ENCODE measurements around the gene PCDHGA10. TPM values are rescaled to one million over a fixed set of nuclear protein-coding genes. Genes with fewer than 3 reads are reported as not detected.
"Not testable (repeated sequence)": the region's sequence is repeated elsewhere in the genome, so short reads cannot be mapped to it uniquely, and the experiment has no call there.

PCDHGA10 gene
- total RNA-seq, 1 experiment from 2014 or later: 0.69 TPM

DNA sequence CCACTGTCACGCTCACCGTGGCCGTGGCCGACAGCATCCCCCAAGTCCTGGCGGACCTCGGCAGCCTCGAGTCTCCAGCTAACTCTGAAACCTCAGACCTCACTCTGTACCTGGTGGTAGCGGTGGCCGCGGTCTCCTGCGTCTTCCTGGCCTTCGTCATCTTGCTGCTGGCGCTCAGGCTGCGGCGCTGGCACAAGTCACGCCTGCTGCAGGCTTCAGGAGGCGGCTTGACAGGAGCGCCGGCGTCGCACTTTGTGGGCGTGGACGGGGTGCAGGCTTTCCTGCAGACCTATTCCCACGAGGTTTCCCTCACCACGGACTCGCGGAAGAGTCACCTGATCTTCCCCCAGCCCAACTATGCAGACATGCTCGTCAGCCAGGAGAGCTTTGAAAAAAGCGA, 19.9 kb downstream of the PCDHGA10 start:
- intact Hi-C loops (cut with micrococcal nuclease; ENCODE audit: unreplicated experiment); in situ Hi-C loops (cut with HindIII; ENCODE audit: low pct_unique_long_range_greater_than_20kb, low sequenced_read_pairs); ATAC-seq; POLR2A ChIA-PET; H3K27ac ChIP-seq (ENCODE audit: low read length); BruUV-seq (replicated peaks); DNase-seq (ENCODE audit: low read depth, low spot score); H3K9me3 ChIP-seq (ENCODE audit: control insufficient read depth, insufficient read depth, low read depth, low read length); H3K4me1 ChIP-seq (ENCODE audit: control insufficient read depth, insufficient read depth, low read length); H3K27me3 ChIP-seq (ENCODE audit: control insufficient read depth, insufficient read depth, low read length); H3K36me3 ChIP-seq (ENCODE audit: control insufficient read depth, insufficient read depth, low read length); H3K4me3 ChIP-seq (ENCODE audit: low read depth in 2 of 2, low read length in 2 of 2): not testable (repeated sequence)
- CTCF ChIA-PET: interaction anchor here (0.7 kb wide), 1 partner anchor 508 kb away, joined by 3 read pairs; no protein-coding TSS in a partner anchor

DNA sequence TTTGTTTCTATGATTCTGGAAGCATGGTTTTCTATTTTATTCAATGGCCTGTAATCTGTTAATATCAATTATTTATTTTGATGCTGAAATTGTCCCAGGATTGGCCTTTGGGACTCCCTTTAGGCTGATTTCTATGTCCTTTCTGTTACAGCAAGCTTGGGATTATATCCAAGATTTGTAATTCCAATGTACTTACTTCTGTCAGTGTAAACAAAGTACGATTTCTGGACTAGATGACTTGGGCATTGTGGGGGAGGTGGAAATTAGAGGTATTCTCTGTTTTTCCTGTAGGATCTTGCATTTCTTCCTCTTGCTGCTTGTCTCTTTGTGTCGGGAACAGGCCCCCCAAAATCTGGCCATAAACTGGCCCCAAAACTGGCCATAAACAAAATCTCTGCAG, 21.2 kb downstream of the PCDHGA10 start:
- H3K27me3 ChIP-seq (ENCODE audit: control insufficient read depth, insufficient read depth, low read length): no peaks in the 10 kb centered on the region
- no peaks in the 10 kb centered on the region for H3K36me3 ChIP-seq (ENCODE audit: control insufficient read depth, insufficient read depth, low read length)
- H3K9me3 ChIP-seq (ENCODE audit: control insufficient read depth, insufficient read depth, low read depth, low read length): no peaks in the 10 kb centered on the region; the same call in 1 of the 2 replicates
- H3K4me1 ChIP-seq (ENCODE audit: control insufficient read depth, insufficient read depth, low read length): no peaks in the 10 kb centered on the region
- intact Hi-C loops (cut with micrococcal nuclease; ENCODE audit: unreplicated experiment): no loop called here
- H3K27ac ChIP-seq (ENCODE audit: low read length): no peak overlapping the region
- POLR2A ChIA-PET: no interaction called here
- in situ Hi-C loops (cut with HindIII; ENCODE audit: low pct_unique_long_range_greater_than_20kb, low sequenced_read_pairs): no loop called here
- CTCF ChIA-PET: no interaction called here
- DNase-seq (ENCODE audit: low read depth, low spot score): no peak
- ATAC-seq: no peak
- BruUV-seq (replicated peaks): no TSS peak
- TF ChIP-seq REST (IDR thresholded peaks at IDR 0.05; ENCODE audit: insufficient read depth in 1 of 2, low read depth in 2 of 2, low read length in 1 of 2): no peak
- no peak for TF ChIP-seq SIN3A (IDR thresholded peaks at IDR 0.05; ENCODE audit: borderline replicate concordance, insufficient read depth, low read depth, low read length)
- no peak for TF ChIP-seq TCF7L2 (IDR thresholded peaks at IDR 0.05; ENCODE audit: low read depth, low read length)
- TF ChIP-seq POLR2AphosphoS5 (IDR thresholded peaks at IDR 0.05; ENCODE audit: low read depth, low read length): no peak
- TF ChIP-seq, protein P1, sequence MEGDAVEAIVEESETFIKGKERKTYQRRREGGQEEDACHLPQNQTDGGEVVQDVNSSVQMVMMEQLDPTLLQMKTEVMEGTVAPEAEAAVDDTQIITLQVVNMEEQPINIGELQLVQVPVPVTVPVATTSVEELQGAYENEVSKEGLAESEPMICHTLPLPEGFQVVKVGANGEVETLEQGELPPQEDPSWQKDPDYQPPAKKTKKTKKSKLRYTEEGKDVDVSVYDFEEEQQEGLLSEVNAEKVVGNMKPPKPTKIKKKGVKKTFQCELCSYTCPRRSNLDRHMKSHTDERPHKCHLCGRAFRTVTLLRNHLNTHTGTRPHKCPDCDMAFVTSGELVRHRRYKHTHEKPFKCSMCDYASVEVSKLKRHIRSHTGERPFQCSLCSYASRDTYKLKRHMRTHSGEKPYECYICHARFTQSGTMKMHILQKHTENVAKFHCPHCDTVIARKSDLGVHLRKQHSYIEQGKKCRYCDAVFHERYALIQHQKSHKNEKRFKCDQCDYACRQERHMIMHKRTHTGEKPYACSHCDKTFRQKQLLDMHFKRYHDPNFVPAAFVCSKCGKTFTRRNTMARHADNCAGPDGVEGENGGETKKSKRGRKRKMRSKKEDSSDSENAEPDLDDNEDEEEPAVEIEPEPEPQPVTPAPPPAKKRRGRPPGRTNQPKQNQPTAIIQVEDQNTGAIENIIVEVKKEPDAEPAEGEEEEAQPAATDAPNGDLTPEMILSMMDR (IDR thresholded peaks at IDR 0.05): no peak
- H3K4me3 ChIP-seq (ENCODE audit: low read depth in 2 of 2, low read length in 2 of 2): no peak overlapping the region

DNA sequence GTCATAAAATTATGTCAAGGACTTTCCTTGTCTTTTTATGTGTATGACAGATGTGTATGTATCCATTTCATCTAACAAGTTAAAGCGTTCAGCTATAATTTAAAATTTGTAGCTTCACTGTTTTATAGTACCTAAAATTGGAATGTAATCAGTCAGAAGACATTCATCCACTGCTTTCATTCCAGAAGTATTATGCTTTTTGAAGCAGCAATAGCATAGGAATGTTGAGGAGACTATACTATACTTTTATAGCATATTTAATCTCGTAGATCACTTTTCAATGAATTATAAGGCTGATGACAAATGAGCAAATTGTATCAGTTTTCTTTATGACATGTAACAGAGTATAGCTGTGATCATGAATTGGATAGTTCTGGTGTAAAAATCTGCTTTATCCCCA, 24.4 kb downstream of the PCDHGA10 start:
- ChIA-PET CTCF (interaction anchor here (0.6 kb wide), 1 partner anchor 101 kb away, joined by 3 read pairs; no protein-coding TSS in a partner anchor), POLR2A (no interaction called here)
- in situ Hi-C loops (cut with HindIII; ENCODE audit: low pct_unique_long_range_greater_than_20kb, low sequenced_read_pairs) (no loop called here), intact Hi-C loops (cut with micrococcal nuclease; ENCODE audit: unreplicated experiment) (no loop called here)
- Histone ChIP-seq H3K9me3 (ENCODE audit: control insufficient read depth, insufficient read depth, low read depth, low read length) (no peaks in the 10 kb centered on the region; the same call in 1 of the 2 replicates), H3K4me1 (ENCODE audit: control insufficient read depth, insufficient read depth, low read length) (no peaks in the 10 kb centered on the region), H3K4me3 (ENCODE audit: low read depth in 2 of 2, low read length in 2 of 2) (no peak overlapping the region), H3K27me3 (ENCODE audit: control insufficient read depth, insufficient read depth, low read length) (no peaks in the 10 kb centered on the region), H3K27ac (ENCODE audit: low read length) (no peak overlapping the region), H3K36me3 (ENCODE audit: control insufficient read depth, insufficient read depth, low read length) (no peaks in the 10 kb centered on the region)
- TF ChIP-seq REST (IDR thresholded peaks at IDR 0.05; ENCODE audit: insufficient read depth in 1 of 2, low read depth in 2 of 2, low read length in 1 of 2) (no peak), TCF7L2 (IDR thresholded peaks at IDR 0.05; ENCODE audit: low read depth, low read length) (no peak), SIN3A (IDR thresholded peaks at IDR 0.05; ENCODE audit: borderline replicate concordance, insufficient read depth, low read depth, low read length) (no peak), POLR2AphosphoS5 (IDR thresholded peaks at IDR 0.05; ENCODE audit: low read depth, low read length) (no peak)
- TF ChIP-seq, protein P1 (IDR thresholded peaks at IDR 0.05): no peak
- BruUV-seq (replicated peaks): no TSS peak
- no peak for DNase-seq (ENCODE audit: low read depth, low spot score)
- no peak for ATAC-seq
